IMR-90 (cell line): ENCODE results near the gene SENP2. TPM values are rescaled to one million over a fixed set of nuclear protein-coding genes. Genes with fewer than 3 reads are reported as not detected.
A peak's percentile ranks its signal among the peaks of the same experiment; 100 is the strongest.

Experiments
- ATAC-seq: fragments of 200-7000 bp; cut with Tn5 transposase; 2 replicates; pipeline ENCODE4 v1.9.1; 2020; ENCODE audit warnings: low read depth, mild to moderate bottlenecking, moderate library complexity
- BruUV-seq: library from RNA; stranded (reverse); fragments of 400-500 nt; replicated peaks from 2 replicates; lab custom pipeline; 2021; lab: Mats Ljungman, UMichigan
- CTCF ChIA-PET: fragments of 300-600 bp; formaldehyde crosslinking; extraction: SDS; loops from one replicate; lab custom pipeline; 2021; ENCODE audit warnings: antibody characterized with exemption; lab: Yijun Ruan, JAX
- POLR2A ChIA-PET: fragments of 300-600 bp; sonication (Branson Sonifier 250); formaldehyde crosslinking; loops from one replicate; lab custom pipeline; 2022; ENCODE audit warnings: antibody characterized with exemption; ENCODE audit not compliant: unreplicated experiment; lab: Charles Lee
- DNase-seq: peaks from one replicate; pipeline ENCODE4 v3.0.0; 2013
- H2AFZ ChIP-seq: replicated peaks from 2 replicates; pipeline ENCODE3; 2013; ENCODE audit warnings: low read length, mild to moderate bottlenecking; ENCODE audit not compliant: poor library complexity
- H2AK5ac ChIP-seq: 2 replicates; pipeline ENCODE4 v1.6.1; 2013; ENCODE audit warnings: low read depth, low read length, inconsistent platforms
- H2AK9ac ChIP-seq: replicated peaks from 2 replicates; pipeline ENCODE3; 2013; ENCODE audit warnings: mild to moderate bottlenecking, low read depth, low read length, moderate library complexity; ENCODE audit not compliant: poor library complexity
- H2BK120ac ChIP-seq: 2 replicates; pipeline ENCODE4 v1.6.1; 2013; ENCODE audit warnings: low read depth, low read length, inconsistent platforms
- H2BK15ac ChIP-seq: 3 replicates; pipeline ENCODE4 v1.6.1; 2013; ENCODE audit warnings: low read depth, low read length, inconsistent platforms
- H2BK20ac ChIP-seq: 2 replicates; pipeline ENCODE4 v1.6.1; 2013; ENCODE audit warnings: low read depth, mild to moderate bottlenecking, inconsistent platforms, low read length, moderate library complexity
- H2BK5ac ChIP-seq: 2 replicates; pipeline ENCODE4 v1.6.1; 2013; ENCODE audit warnings: mild to moderate bottlenecking, low read depth, low read length, inconsistent platforms; ENCODE audit not compliant: poor library complexity, severe bottlenecking
- H3K14ac ChIP-seq: replicated peaks from 2 replicates; pipeline ENCODE4 v1.6.1; 2013; ENCODE audit warnings: low read depth, low read length, inconsistent platforms
- H3K18ac ChIP-seq: 2 replicates; pipeline ENCODE4 v1.6.1; 2013; ENCODE audit warnings: low read depth, low read length, control low read depth
- H3K23ac ChIP-seq: 2 replicates; pipeline ENCODE4 v1.6.1; 2013; ENCODE audit warnings: low read depth, low read length, inconsistent platforms
- H3K27ac ChIP-seq: 2 replicates; pipeline ENCODE4 v1.5.1; 2013; ENCODE audit warnings: mild to moderate bottlenecking, control low read depth, low read length; ENCODE audit not compliant: insufficient read depth
- H3K27me3 ChIP-seq: 2 replicates; pipeline ENCODE4 v1.6.1; 2013; ENCODE audit warnings: low read length; ENCODE audit not compliant: control insufficient read depth, insufficient read depth
- H3K36me3 ChIP-seq: 2 replicates; pipeline ENCODE4 v1.6.1; 2013; ENCODE audit warnings: low read length, mixed read lengths; ENCODE audit not compliant: control insufficient read depth, insufficient read depth
- H3K4ac ChIP-seq: 2 replicates; pipeline ENCODE4 v1.6.1; 2013; ENCODE audit warnings: low read depth, low read length, inconsistent platforms
- H3K4me1 ChIP-seq: 2 replicates; pipeline ENCODE4 v1.6.1; 2013; ENCODE audit warnings: low read length, mixed read lengths; ENCODE audit not compliant: control insufficient read depth, insufficient read depth
- H3K4me2 ChIP-seq: 2 replicates; pipeline ENCODE4 v1.6.1; 2013; ENCODE audit warnings: low read depth, mild to moderate bottlenecking, control low read depth, low read length, moderate library complexity
- H3K4me3 ChIP-seq: 2 replicates; pipeline ENCODE4 v1.5.1; 2013; ENCODE audit warnings: low read depth, mild to moderate bottlenecking, control low read depth, low read length, moderate library complexity; ENCODE audit not compliant: insufficient read depth
- H3K56ac ChIP-seq: 2 replicates; pipeline ENCODE4 v1.6.1; 2013; ENCODE audit warnings: low read length, inconsistent platforms; ENCODE audit not compliant: insufficient read depth; ENCODE audit errors: extremely low read depth
- H3K79me1 ChIP-seq, 2 experiments: 2 replicates each; pipeline ENCODE4 v1.6.1; 2013; ENCODE audit warnings: low read length in 2 of 2, inconsistent platforms in 1 of 2, low read depth in 1 of 2
- H3K9ac ChIP-seq: 2 replicates; pipeline ENCODE4 v1.6.1; 2013; ENCODE audit warnings: low read depth, low read length, control low read depth
- H3K9me1 ChIP-seq: 2 replicates; pipeline ENCODE4 v1.6.1; 2013; ENCODE audit warnings: low read length, inconsistent platforms; ENCODE audit not compliant: insufficient read depth
- H3K9me3 ChIP-seq: 2 replicates; pipeline ENCODE4 v1.6.1; 2013; ENCODE audit warnings: low read length; ENCODE audit not compliant: control insufficient read depth, insufficient read depth
- H4K20me1 ChIP-seq: 2 replicates; pipeline ENCODE4 v1.6.1; 2013; ENCODE audit warnings: low read length, inconsistent platforms; ENCODE audit not compliant: insufficient read depth
- H4K5ac ChIP-seq: 2 replicates; pipeline ENCODE4 v1.6.1; 2013; ENCODE audit warnings: mild to moderate bottlenecking, low read depth, low read length, control low read depth
- H4K8ac ChIP-seq, 2 experiments: 2 replicates each; pipeline ENCODE4 v1.6.1; 2013; ENCODE audit warnings: low read depth in 2 of 2, low read length in 2 of 2, control low read depth in 1 of 2, inconsistent platforms in 1 of 2
- H4K91ac ChIP-seq: 2 replicates; pipeline ENCODE4 v1.6.1; 2013; ENCODE audit warnings: low read depth, low read length, inconsistent platforms; ENCODE audit not compliant: insufficient read depth
- BHLHE40 ChIP-seq: fragments of 150-350 bp; IDR thresholded peaks from 2 replicates; pipeline ENCODE4 v1.6.1; 2016; ENCODE audit warnings: mild to moderate bottlenecking, low read depth, low read length
- CEBPB ChIP-seq: IDR thresholded peaks from 2 replicates; pipeline ENCODE4 v1.6.1; 2012; ENCODE audit warnings: low read depth, low read length, improper control_type of control experiment
- FOS ChIP-seq: fragments of 150-350 bp; IDR thresholded peaks from 2 replicates; pipeline ENCODE4 v1.6.1; 2016; ENCODE audit warnings: low read depth, low read length
- MAZ ChIP-seq: IDR thresholded peaks from 2 replicates; pipeline ENCODE4 v1.6.1; 2012; ENCODE audit warnings: low read depth, mild to moderate bottlenecking, low read length, improper control_type of control experiment, moderate library complexity, borderline replicate concordance
- MXI1 ChIP-seq: IDR thresholded peaks from 2 replicates; pipeline ENCODE4 v1.6.1; 2012; ENCODE audit warnings: low read depth, mild to moderate bottlenecking, low read length, moderate library complexity, borderline replicate concordance
- POLR2A ChIP-seq: IDR thresholded peaks from 2 replicates; pipeline ENCODE4 v1.6.1; 2012; ENCODE audit warnings: mild to moderate bottlenecking, low read depth, low read length
- WGBS, 2 experiments: methylation state at CpG; one replicate each; pipeline versions ENCODE4 v1.1.5 to v1.1.7; 2013; ENCODE audit warnings: missing lambda C conversion rate in 2 of 2; ENCODE audit not compliant: insufficient read length in 1 of 2; ENCODE audit errors: extremely low coverage in 2 of 2; 5-methylcytosine and 5-hydroxymethylcytosine counted together
- dilution Hi-C: fragments of 300-500 bp; cut with HindIII; formaldehyde crosslinking; loops from one replicate; pipeline ENCODE4 v1.14.3; 2018; ENCODE audit warnings: low sequenced_read_pairs; ENCODE audit not compliant: unreplicated experiment
- in situ Hi-C: fragments of 300-500 bp; cut with MboI; formaldehyde crosslinking; loops from 3 replicates; pipeline ENCODE4 v1.14.3; 2019; ENCODE audit warnings: low sequenced_read_pairs, inconsistent platforms, mixed read lengths
- intact Hi-C: fragments of 100-400 bp; cut with micrococcal nuclease; formaldehyde crosslinking; loops from 2 replicates; pipeline ENCODE4 v1.10.0; 2022
- polyA plus RNA-seq, 3 experiments: library from polyadenylated mRNA; depleted of rRNA; stranded (reverse); fragments of >200 nt; gene quantifications; 2 replicates each; pipeline ENCODE4 v1.2.3, GENCODE V29; 2012; ENCODE audit warnings: low replicate concordance in 1 of 3
- total RNA-seq: library from RNA; depleted of rRNA; stranded (reverse); fragments of >200 nt; gene quantifications from 2 replicates; pipeline ENCODE4 v1.2.3, GENCODE V29; 2012
- TF ChIP-seq, protein P1 (sequence below): conservative IDR thresholded peaks from 2 replicates; pipeline ENCODE4 v1.5.1; 2012; ENCODE audit warnings: mild to moderate bottlenecking, low read depth, low read length, improper control_type of control experiment

SENP2 gene
- total and polyA plus RNA-seq, 2 of the 4 experiments (the other 2 are of a cell fraction), result 9.4 to 15.2 TPM

DNA sequence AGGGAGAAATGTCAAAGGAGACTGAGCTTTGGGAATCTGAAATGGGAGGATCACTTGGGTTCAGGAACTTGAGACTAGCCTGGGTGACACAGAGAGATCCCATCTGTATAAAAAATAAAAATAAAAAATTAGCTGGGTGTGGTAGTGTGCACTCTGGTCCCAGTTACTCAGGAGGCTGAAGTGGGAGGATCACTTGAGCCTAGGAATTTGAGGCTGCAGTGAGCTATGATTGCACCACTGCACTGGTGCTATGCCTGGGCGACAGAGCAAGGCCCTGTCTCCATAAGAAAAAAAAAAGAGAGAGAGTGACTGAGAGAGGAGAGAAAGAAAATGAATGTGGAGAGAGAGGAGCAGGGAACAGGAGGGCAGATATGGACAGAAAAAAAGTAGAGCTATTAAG is 72.8 kb downstream of the SENP2 start:
- Histone ChIP-seq H3K4me1 (peaks cover 31% of the 10 kb centered on the region), H3K18ac (no peak overlapping the region), H3K79me1 (peaks cover 22 to 65% of the 10 kb centered on the region in 2 experiments), H2AK9ac (no peak overlapping the region), H2BK15ac (no peak overlapping the region), H3K9ac (no peak overlapping the region), H4K91ac (0 out of 2 replicates have a peak overlapping the region, but pooled peaks have one; percentile 31), H4K8ac (peak overlapping the region in 1 of 2 experiments; percentile 19; a peak in 1 of 4 replicates), H4K5ac (no peak overlapping the region), H3K4me2 (no peak overlapping the region), H3K4ac (peak overlapping the region; percentile 21; the same call in 1 of the 2 replicates), H4K20me1 (peaks cover 57% of the 10 kb centered on the region), H2BK20ac (no peak overlapping the region), H3K36me3 (peaks cover 45% of the 10 kb centered on the region), H2AFZ (no peak overlapping the region), H3K56ac (peak overlapping the region; percentile 34; the same call in 1 of the 2 replicates), H2BK120ac (0 out of 2 replicates have a peak overlapping the region, but pooled peaks have one; percentile 9), H3K9me1 (peaks cover 31% of the 10 kb centered on the region), H3K9me3 (no peaks in the 10 kb centered on the region), H3K27ac (peak overlapping the region; percentile 59), H2AK5ac (no peak overlapping the region; the same call in 1 of the 2 replicates), H3K14ac (no peak overlapping the region), H3K27me3 (no peaks in the 10 kb centered on the region), H3K4me3 (no peak overlapping the region), H3K23ac (no peak overlapping the region), H2BK5ac (peak overlapping the region; percentile 32)
- no TSS peak for BruUV-seq
- intact Hi-C loops (loop anchor here (2.0 kb wide), 1 partner anchor 162 kb away; no protein-coding TSS in a partner anchor), dilution Hi-C loops (no loop called here), in situ Hi-C loops (loop anchor here (25.0 kb wide), 2 partner anchors 253 to 603 kb away; no protein-coding TSS in a partner anchor)
- 91% methylated on average over 1 of the region's 1 CpG; no CpG with 5 or more reads in 1 of the 2 experiments for WGBS, 2 experiments
- ATAC-seq, result peak; percentile 2; the same call in 1 of the 2 replicates
- POLR2A ChIA-PET, result no interaction called here
- DNase-seq, result no peak
- TF ChIP-seq, protein P1, sequence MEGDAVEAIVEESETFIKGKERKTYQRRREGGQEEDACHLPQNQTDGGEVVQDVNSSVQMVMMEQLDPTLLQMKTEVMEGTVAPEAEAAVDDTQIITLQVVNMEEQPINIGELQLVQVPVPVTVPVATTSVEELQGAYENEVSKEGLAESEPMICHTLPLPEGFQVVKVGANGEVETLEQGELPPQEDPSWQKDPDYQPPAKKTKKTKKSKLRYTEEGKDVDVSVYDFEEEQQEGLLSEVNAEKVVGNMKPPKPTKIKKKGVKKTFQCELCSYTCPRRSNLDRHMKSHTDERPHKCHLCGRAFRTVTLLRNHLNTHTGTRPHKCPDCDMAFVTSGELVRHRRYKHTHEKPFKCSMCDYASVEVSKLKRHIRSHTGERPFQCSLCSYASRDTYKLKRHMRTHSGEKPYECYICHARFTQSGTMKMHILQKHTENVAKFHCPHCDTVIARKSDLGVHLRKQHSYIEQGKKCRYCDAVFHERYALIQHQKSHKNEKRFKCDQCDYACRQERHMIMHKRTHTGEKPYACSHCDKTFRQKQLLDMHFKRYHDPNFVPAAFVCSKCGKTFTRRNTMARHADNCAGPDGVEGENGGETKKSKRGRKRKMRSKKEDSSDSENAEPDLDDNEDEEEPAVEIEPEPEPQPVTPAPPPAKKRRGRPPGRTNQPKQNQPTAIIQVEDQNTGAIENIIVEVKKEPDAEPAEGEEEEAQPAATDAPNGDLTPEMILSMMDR, result no peak
- TF ChIP-seq BHLHE40 (no peak), CEBPB (peak; percentile 46), MXI1 (no peak), MAZ (no peak), FOS (no peak), POLR2A (no peak)
- CTCF ChIA-PET, result interaction anchor here (0.6 to 3.1 kb wide), 6 partner anchors 18 to 380 kb away, joined by 3 to 14 read pairs (median 4); no protein-coding TSS in a partner anchor
